Frontal cortex (tissue), 4 donors: ENCODE results near the gene ADGRF5. TPM values are rescaled to one million over a fixed set of nuclear protein-coding genes. Genes with fewer than 3 reads are reported as not detected.
"Not testable (repeated sequence)": the region's sequence is repeated elsewhere in the genome, so short reads cannot be mapped to it uniquely, and the experiment has no call there.

ENCODE experiments used
- DNase-seq, 2 donors: peaks; one replicate each; pipeline ENCODE4 v3.0.0; 2012; ENCODE audit warnings: low spot score in 2 of 2
- FAIRE-seq: peaks from 2 replicates; lab custom pipeline; 2012; peaks lifted over from hg19 to GRCh38; lab: Jason Lieb, UNC
- total RNA-seq: library from RNA; depleted of rRNA; stranded (reverse); fragments of >200 nt; gene quantifications from one replicate; pipeline ENCODE4 v1.2.3, GENCODE V29; 2014
- donor health status: control.
- donor health status: control.
- donor health status: control.

ADGRF5 gene
- total RNA-seq, 1 donor from 2014 or later = 6.5 TPM

GRCh38 chr6:46898006-46898405 is 23.7 kb downstream of the ADGRF5 start:
- FAIRE-seq (no peak), DNase-seq (no peak)

GRCh38 chr6:46896871-46897270 is 24.9 kb downstream of the ADGRF5 start:
- FAIRE-seq = no peak
- DNase-seq = no peak

GRCh38 chr6:46895930-46896329 is 25.8 kb downstream of the ADGRF5 start:
- DNase-seq = no peak
- FAIRE-seq = no peak

- FAIRE-seq = no peak
These were observed 27.3 kb downstream of the ADGRF5 start for GRCh38 chr6:46894433-46894832.

GRCh38 chr6:46893648-46894047 is 28.1 kb downstream of the ADGRF5 start:
- FAIRE-seq (no peak), DNase-seq (no peak)

More at GRCh38 chr6:46894433-46894832, 27.3 kb downstream of the ADGRF5 start:
- no peak for DNase-seq

- FAIRE-seq (no peak), DNase-seq (no peak)
These were observed 30.4 kb downstream of the ADGRF5 start for GRCh38 chr6:46891252-46891795.

- no peak for DNase-seq
- no peak for FAIRE-seq
These were observed 33.2 kb downstream of the ADGRF5 start for GRCh38 chr6:46888578-46888977.

GRCh38 chr6:46888031-46888430 is 33.7 kb downstream of the ADGRF5 start:
- FAIRE-seq = no peak
- DNase-seq = no peak

GRCh38 chr6:46882645-46883044 is 39.1 kb downstream of the ADGRF5 start:
- FAIRE-seq (no peak), DNase-seq (no peak)

- DNase-seq = no peak
- FAIRE-seq = peak; percentile 95
These were observed 42.7 kb downstream of the ADGRF5 start for GRCh38 chr6:46879003-46879402.

- DNase-seq (no peak), FAIRE-seq (no peak)
These were observed 45.6 kb downstream of the ADGRF5 start for GRCh38 chr6:46876126-46876525.

- DNase-seq = no peak
- no peak for FAIRE-seq
These were observed 54.3 kb downstream of the ADGRF5 start for GRCh38 chr6:46867411-46867810.

GRCh38 chr6:46865221-46865620 is 56.5 kb downstream of the ADGRF5 start:
- FAIRE-seq = no peak
- no peak for DNase-seq

- DNase-seq = no peak
- FAIRE-seq = no peak
These were observed 57.9 kb downstream of the ADGRF5 start for GRCh38 chr6:46863791-46864190.

- FAIRE-seq (no peak), DNase-seq (no peak)
These were observed 59.4 kb downstream of the ADGRF5 start for GRCh38 chr6:46862381-46862780.

- DNase-seq, FAIRE-seq: not testable (repeated sequence)
These were observed 65.8 kb downstream of the ADGRF5 start for GRCh38 chr6:46855966-46856365.

- not testable (repeated sequence) for DNase-seq, FAIRE-seq
These were observed 70.2 kb downstream of the ADGRF5 start for GRCh38 chr6:46851576-46851975.

GRCh38 chr6:46850792-46851191 is 70.9 kb downstream of the ADGRF5 start:
- FAIRE-seq (no peak), DNase-seq (no peak)

GRCh38 chr6:46849361-46849690 is 72.4 kb downstream of the ADGRF5 start:
- FAIRE-seq (no peak), DNase-seq (no peak)

GRCh38 chr6:46848684-46849360 is 72.9 kb downstream of the ADGRF5 start:
- FAIRE-seq = no peak
- peak; percentile 38 to 72 for DNase-seq

GRCh38 chr6:46845126-46845525 is 76.6 kb downstream of the ADGRF5 start:
- no peak for DNase-seq
- FAIRE-seq = no peak
